Prostate gland (tissue), 2 donors: ENCODE measurements around the gene YPEL3. TPM values are rescaled to one million over a fixed set of nuclear protein-coding genes. Genes with fewer than 3 reads are reported as not detected.

Source experiments
- DNase-seq: peaks from one replicate; pipeline ENCODE4 v3.0.0-alpha.2; 2019; ENCODE audit warnings: low spot score
- H3K27ac ChIP-seq, 2 donors: fragments of 200-600 bp; sonication (generic); 2 replicates each; pipeline ENCODE4 v1.5.1; 2017 to 2019
- H3K27me3 ChIP-seq: fragments of 200-600 bp; sonication (generic); replicated peaks from 2 replicates; pipeline ENCODE4 v1.5.1; 2019; ENCODE audit not compliant: insufficient read depth
- H3K36me3 ChIP-seq, 2 donors: fragments of 200-600 bp; sonication (generic); 1 replicate in 1 of 2; 2 replicates in 1 of 2; pipeline versions ENCODE4 v1.5.1 to v1.8.1; 2017 to 2019
- H3K4me1 ChIP-seq: fragments of 200-600 bp; sonication (generic); replicated peaks from 2 replicates; pipeline ENCODE4 v1.5.1; 2019
- H3K4me3 ChIP-seq, 2 donors: fragments of 200-600 bp; sonication (generic); 2 replicates each; pipeline ENCODE4 v1.5.1; 2017 to 2019
- H3K9me3 ChIP-seq: fragments of 200-600 bp; sonication (generic); 2 replicates; pipeline ENCODE4 v1.5.1; 2017
- POLR2A ChIP-seq: fragments of 450-650 bp; IDR thresholded peaks from one replicate; pipeline ENCODE4 v1.6.1; 2016; ENCODE audit warnings: antibody characterized with exemption, mild to moderate bottlenecking
- POLR2AphosphoS5 ChIP-seq: sonication (generic); formaldehyde crosslinking; IDR thresholded peaks from one replicate; pipeline ENCODE4 v1.6.1; 2017; ENCODE audit warnings: antibody characterized with exemption
- WGBS: methylation state at CpG from one replicate; pipeline ENCODE4 v1.1.5; 2018; 5-methylcytosine and 5-hydroxymethylcytosine counted together
- intact Hi-C: fragments of 100-400 bp; cut with DNase I; formaldehyde crosslinking; loops from one replicate; pipeline ENCODE4 v1.14.2; 2022
- total RNA-seq, 2 donors: library from RNA; depleted of rRNA; stranded (reverse); fragments of >200 nt; gene quantifications; one replicate each; pipeline ENCODE4 v1.1.0, GENCODE V29; 2016
- TF ChIP-seq, protein P1 (sequence below), 4 experiments: fragments of 200-600 bp in 2 of 4; fragments of 450-650 bp in 2 of 4; sonication (generic) in 2 of 4; IDR thresholded peaks; 1 replicate in 3 of 4; 2 replicates in 1 of 4; pipeline ENCODE4 v1.5.1; 2016 to 2019; ENCODE audit warnings: antibody characterized with exemption in 4 of 4, mild to moderate bottlenecking in 2 of 4, moderate library complexity in 2 of 4

YPEL3 gene
- total RNA-seq, 2 donors from 2014 or later = 150 to 164 TPM

DNA sequence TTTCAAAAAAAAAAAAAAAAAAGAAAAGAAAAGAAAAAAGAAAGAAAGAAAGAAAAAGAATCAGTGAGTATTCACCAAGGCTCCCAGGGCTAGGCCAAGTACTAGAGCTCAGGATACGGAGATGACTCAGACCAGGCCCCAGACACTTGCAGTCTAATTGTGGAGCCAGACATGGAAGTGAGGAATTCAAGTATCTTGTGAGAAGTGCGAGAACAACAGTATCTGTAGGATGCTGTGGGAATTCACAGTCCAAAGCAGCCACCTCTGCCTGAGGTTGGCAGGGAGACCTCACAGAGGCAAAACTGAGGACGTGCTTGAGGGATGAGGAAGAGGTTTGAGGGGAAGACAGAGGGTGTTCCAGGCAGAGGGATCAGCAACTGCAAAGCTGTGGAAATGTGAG, 44.5 kb downstream of the YPEL3 start:
- intact Hi-C loops = no loop called here
- WGBS = 89% methylated on average over 3 of the region's 3 CpGs
- H3K4me3 ChIP-seq = no peak overlapping the region

DNA sequence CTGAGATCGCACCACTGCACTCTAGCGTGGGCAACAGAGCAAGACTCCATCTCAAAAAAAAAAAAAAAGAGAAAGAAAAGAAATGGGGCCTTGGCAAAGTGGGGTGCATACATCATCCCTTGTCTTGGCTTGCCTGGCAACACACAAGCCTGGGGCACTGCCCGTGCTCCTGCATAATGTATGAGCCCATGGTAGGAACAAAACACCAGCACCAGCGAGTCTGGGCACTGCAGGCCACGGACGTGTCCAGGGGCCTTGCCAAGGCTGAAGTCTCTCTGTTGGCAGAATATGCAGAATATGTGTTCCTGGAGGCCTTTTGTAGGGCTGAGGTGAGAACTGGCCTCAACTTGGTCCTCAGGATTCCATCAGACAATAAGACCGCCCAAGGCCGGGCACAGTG, 46.1 kb downstream of the YPEL3 start:
- no peak for DNase-seq
- WGBS = 82% methylated on average over 7 of the region's 8 CpGs
- Histone ChIP-seq H3K9me3 (no peaks in the 10 kb centered on the region), H3K27ac (no peak overlapping the region), H3K4me3 (no peak overlapping the region), H3K27me3 (no peaks in the 10 kb centered on the region), H3K4me1 (peaks cover 4% of the 10 kb centered on the region), H3K36me3 (no peaks in the 10 kb centered on the region)
- intact Hi-C loops = no loop called here
- no peak for TF ChIP-seq POLR2AphosphoS5

More for the DNA sequence above, 44.5 kb downstream of the YPEL3 start:
- Histone ChIP-seq H3K27me3 (no peaks in the 10 kb centered on the region), H3K27ac (no peak overlapping the region), H3K4me1 (peaks cover 4% of the 10 kb centered on the region), H3K36me3 (no peaks in the 10 kb centered on the region), H3K9me3 (no peaks in the 10 kb centered on the region)
- TF ChIP-seq POLR2A (no peak), POLR2AphosphoS5 (no peak)
- TF ChIP-seq, protein P1, sequence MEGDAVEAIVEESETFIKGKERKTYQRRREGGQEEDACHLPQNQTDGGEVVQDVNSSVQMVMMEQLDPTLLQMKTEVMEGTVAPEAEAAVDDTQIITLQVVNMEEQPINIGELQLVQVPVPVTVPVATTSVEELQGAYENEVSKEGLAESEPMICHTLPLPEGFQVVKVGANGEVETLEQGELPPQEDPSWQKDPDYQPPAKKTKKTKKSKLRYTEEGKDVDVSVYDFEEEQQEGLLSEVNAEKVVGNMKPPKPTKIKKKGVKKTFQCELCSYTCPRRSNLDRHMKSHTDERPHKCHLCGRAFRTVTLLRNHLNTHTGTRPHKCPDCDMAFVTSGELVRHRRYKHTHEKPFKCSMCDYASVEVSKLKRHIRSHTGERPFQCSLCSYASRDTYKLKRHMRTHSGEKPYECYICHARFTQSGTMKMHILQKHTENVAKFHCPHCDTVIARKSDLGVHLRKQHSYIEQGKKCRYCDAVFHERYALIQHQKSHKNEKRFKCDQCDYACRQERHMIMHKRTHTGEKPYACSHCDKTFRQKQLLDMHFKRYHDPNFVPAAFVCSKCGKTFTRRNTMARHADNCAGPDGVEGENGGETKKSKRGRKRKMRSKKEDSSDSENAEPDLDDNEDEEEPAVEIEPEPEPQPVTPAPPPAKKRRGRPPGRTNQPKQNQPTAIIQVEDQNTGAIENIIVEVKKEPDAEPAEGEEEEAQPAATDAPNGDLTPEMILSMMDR (IDR thresholded peaks at IDR 0.05) = no peak
- no peak for DNase-seq

DNA sequence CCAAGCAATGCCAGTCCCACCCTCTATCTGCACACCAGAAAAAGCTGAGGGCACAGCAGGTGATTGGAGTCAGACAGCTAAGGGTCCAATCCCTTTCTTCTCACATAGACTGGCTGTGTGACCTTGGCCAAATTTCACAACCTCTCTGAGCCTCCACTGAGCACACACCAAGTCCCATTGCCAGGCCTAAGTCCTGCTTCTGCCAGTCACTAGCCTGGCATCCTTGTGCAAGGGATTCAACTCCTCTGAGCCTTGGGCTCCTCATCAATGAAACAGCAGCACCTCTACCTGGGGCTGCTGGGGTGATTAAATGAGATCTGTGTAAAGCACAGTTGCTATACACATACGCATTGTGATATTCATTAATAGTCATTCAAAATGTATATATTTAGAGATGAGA, 49.4 kb downstream of the YPEL3 start:
- DNase-seq = no peak
- WGBS = 100% methylated on average over 1 of the region's 1 CpG

DNA sequence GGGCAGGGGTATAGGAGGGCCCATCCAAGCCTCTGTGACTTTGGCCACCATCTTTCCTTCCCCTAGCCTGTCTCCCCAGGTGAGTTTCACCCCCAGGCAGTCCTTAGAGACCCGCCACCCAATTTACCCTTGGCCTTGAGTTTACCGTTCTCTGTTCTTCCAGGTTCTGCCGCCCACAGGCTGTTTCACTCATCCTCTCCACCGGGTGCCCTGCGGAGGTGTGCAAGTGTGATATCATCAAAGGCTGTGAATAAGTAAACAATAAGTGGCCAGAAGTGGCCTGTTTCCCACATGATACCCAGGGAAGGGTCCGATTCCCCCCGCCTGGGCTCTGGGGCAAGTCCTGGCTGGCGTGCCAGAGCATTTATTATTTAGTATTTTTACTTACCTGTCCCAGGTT, 49.8 kb downstream of the YPEL3 start:
- no peaks in the 10 kb centered on the region for H3K4me1 ChIP-seq
- H3K27ac ChIP-seq = no peak overlapping the region
- no peak for TF ChIP-seq POLR2A
- TF ChIP-seq, protein P1 (IDR thresholded peaks at IDR 0.05) = no peak
- no peak for TF ChIP-seq POLR2AphosphoS5
- H3K27me3 ChIP-seq = no peaks in the 10 kb centered on the region
- DNase-seq = no peak
- no peaks in the 10 kb centered on the region for H3K36me3 ChIP-seq
- no peak overlapping the region for H3K4me3 ChIP-seq
- intact Hi-C loops = no loop called here
- WGBS = 42% methylated on average over 8 of the region's 8 CpGs
- H3K9me3 ChIP-seq = no peaks in the 10 kb centered on the region

More for the DNA sequence above, 49.4 kb downstream of the YPEL3 start:
- H3K36me3 ChIP-seq = no peaks in the 10 kb centered on the region
- intact Hi-C loops = no loop called here
- no peak overlapping the region for H3K4me3 ChIP-seq
- H3K4me1 ChIP-seq = no peaks in the 10 kb centered on the region
- no peak overlapping the region for H3K27ac ChIP-seq
- no peaks in the 10 kb centered on the region for H3K27me3 ChIP-seq
- H3K9me3 ChIP-seq = no peaks in the 10 kb centered on the region
- TF ChIP-seq POLR2A (no peak), POLR2AphosphoS5 (no peak)
- TF ChIP-seq, protein P1 (IDR thresholded peaks at IDR 0.05) = no peak

Other genes with a start within 250 kb of the YPEL3 start
- 100 to 1,000 TPM; 121 to 132 TPM for gene CDIPT, start 233.0 kb downstream of the YPEL3 start, total RNA-seq
- 10 to 100 TPM; 60.7 to 62.9 TPM for gene SEZ6L2, start 196.7 kb downstream of the YPEL3 start, total RNA-seq
- gene ASPHD1, start 195.7 kb downstream of the YPEL3 start, total RNA-seq = 1 to 10 TPM; 1.2 to 5.1 TPM
- 100 to 1,000 TPM in 1 of 2 donors, 10 to 100 TPM in 1; 15.9 to 134 TPM for gene KCTD13, start 170.0 kb downstream of the YPEL3 start, total RNA-seq
- gene TMEM219, start 134.1 kb downstream of the YPEL3 start, total RNA-seq = 100 to 1,000 TPM; 188 to 218 TPM
- 10 to 100 TPM; 43.8 to 97.4 TPM for gene TAOK2, start 122.3 kb downstream of the YPEL3 start, total RNA-seq
- 10 to 100 TPM; 10.8 to 22.4 TPM for gene HIRIP3, start 100.6 kb downstream of the YPEL3 start, total RNA-seq
- gene INO80E, start 100.0 kb downstream of the YPEL3 start, total RNA-seq = 100 to 1,000 TPM in 1 of 2 donors, 10 to 100 TPM in 1; 51.8 to 113 TPM
- gene DOC2A, start 85.2 kb downstream of the YPEL3 start, total RNA-seq = 1 to 10 TPM; 3.0 to 6.4 TPM
- not detected for gene C16orf92, start 73.0 kb downstream of the YPEL3 start, total RNA-seq
- gene TLCD3B, start 64.9 kb downstream of the YPEL3 start, total RNA-seq = 10 to 100 TPM in 1 of 2 donors, under 1 TPM in 1; 0.46 to 17.2 TPM
- 100 to 1,000 TPM; 884 to 943 TPM for gene ALDOA, start 30.5 kb downstream of the YPEL3 start, total RNA-seq
- gene PPP4C, start 20.2 kb downstream of the YPEL3 start, total RNA-seq = 10 to 100 TPM; 67.8 to 85.4 TPM
- gene TBX6, start 4.3 kb downstream of the YPEL3 start, total RNA-seq = 1 to 10 TPM; 1.5 to 2.5 TPM
- 1 to 10 TPM in 1 of 2 donors, under 1 TPM in 1; 0.91 to 2.4 TPM for gene GDPD3, start 17.3 kb upstream of the YPEL3 start, total RNA-seq
- gene MAPK3, start 27.0 kb upstream of the YPEL3 start, total RNA-seq = 10 to 100 TPM; 19.0 to 77.4 TPM
- 10 to 100 TPM in 1 of 2 donors, 1 to 10 TPM in 1; 8.9 to 14.7 TPM for gene CORO1A, start 87.4 kb upstream of the YPEL3 start, total RNA-seq
- gene BOLA2B, start 97.5 kb upstream of the YPEL3 start, total RNA-seq = 100 to 1,000 TPM; 137 to 151 TPM
- 10 to 100 TPM; 36.8 to 41.3 TPM for gene SLX1A, start 97.7 kb upstream of the YPEL3 start, total RNA-seq
- gene SULT1A3, start 103.0 kb upstream of the YPEL3 start, total RNA-seq = 10 to 100 TPM in 1 of 2 donors, 1 to 10 TPM in 1; 8.8 to 10.2 TPM
- 1 to 10 TPM in 1 of 2 donors, under 1 TPM in 1; 0.82 to 5.8 TPM for gene NPIPB13, start 152.3 kb upstream of the YPEL3 start, total RNA-seq